Gastrocnemius medialis (tissue), 4 donors: ENCODE results near the gene CES2. TPM values are rescaled to one million over a fixed set of nuclear protein-coding genes. Genes with fewer than 3 reads are reported as not detected.
A peak's percentile ranks its signal among the peaks of the same experiment; 100 is the strongest.

Experiments
- ATAC-seq, 2 donors: fragments of 150-250 bp; one replicate each; pipeline ENCODE4 v1.9.1; 2016
- DNase-seq, 2 donors: peaks; one replicate each; pipeline ENCODE4 v3.0.0-alpha.2; 2019
- H3K27ac ChIP-seq, 4 donors: fragments of 200-600 bp; sonication (generic); 1 replicate in 1 of 4; 2 replicates in 3 of 4; pipeline ENCODE4 v1.5.1; 2016 to 2018; ENCODE audit warnings: mild to moderate bottlenecking in 2 of 4, moderate library complexity in 1 of 4
- H3K27me3 ChIP-seq, 3 donors: fragments of 200-600 bp; sonication (generic) in 2 of 3; 1 replicate in 1 of 3; 2 replicates in 2 of 3; pipeline versions ENCODE4 v1.5.1 to v1.6.0; 2016 to 2019; ENCODE audit warnings: mild to moderate bottlenecking in 1 of 3, moderate library complexity in 1 of 3
- H3K36me3 ChIP-seq, 2 donors: fragments of 200-600 bp; sonication (generic) in 1 of 2; one replicate each; pipeline ENCODE4 v1.5.1; 2017 to 2018
- H3K4me1 ChIP-seq, 2 donors: fragments of 200-600 bp; sonication (generic) in 1 of 2; one replicate each; pipeline ENCODE4 v1.5.1; 2016 to 2017; ENCODE audit warnings: mild to moderate bottlenecking in 2 of 2
- H3K4me3 ChIP-seq, 4 donors: fragments of 200-600 bp; sonication (generic) in 3 of 4; 1 replicate in 1 of 4; 2 replicates in 3 of 4; pipeline ENCODE4 v1.5.1; 2016 to 2019; ENCODE audit warnings: mild to moderate bottlenecking in 2 of 4
- H3K9me3 ChIP-seq, 3 donors: fragments of 200-600 bp; sonication (generic) in 2 of 3; 1 replicate in 1 of 3; 2 replicates in 2 of 3; pipeline ENCODE4 v1.5.1; 2016 to 2019
- POLR2A ChIP-seq, 2 donors: fragments of 450-650 bp; IDR thresholded peaks; one replicate each; pipeline ENCODE4 v1.6.1; 2017; ENCODE audit warnings: antibody characterized with exemption in 2 of 2, mild to moderate bottlenecking in 2 of 2, moderate library complexity in 2 of 2
- in situ Hi-C, 4 donors: fragments of 200-750 bp; cut with MboI; loops; one replicate each; pipeline versions ENCODE4 v1.15.0 to v1.8.0; 2017; ENCODE audit warnings: low sequenced_read_pairs in 4 of 4
- intact Hi-C: fragments of 100-400 bp; cut with DNase I; formaldehyde crosslinking; loops from one replicate; pipeline ENCODE4 v1.15.1; 2023; ENCODE audit warnings: low total_unique reads
- total RNA-seq, 4 donors: library from RNA; depleted of rRNA; stranded (reverse); fragments of >200 nt; gene quantifications; one replicate each; pipeline versions ENCODE4 v1.1.0 to v1.2.3, GENCODE V29; 2016
- TF ChIP-seq, protein P1 (sequence below), 5 experiments: fragments of 450-650 bp in 3 of 5; fragments of 200-600 bp in 2 of 5; sonication (generic) in 2 of 5; IDR thresholded peaks in 4 of 5; conservative IDR thresholded peaks in 1 of 5; 1 replicate in 4 of 5; 2 replicates in 1 of 5; pipeline ENCODE4 v1.5.1; 2016 to 2019; ENCODE audit warnings: antibody characterized with exemption in 5 of 5, mild to moderate bottlenecking in 3 of 5, moderate library complexity in 3 of 5

CES2 gene
- total RNA-seq, 4 donors from 2014 or later, result 25.6 to 48.2 (median 37.7) TPM

DNA sequence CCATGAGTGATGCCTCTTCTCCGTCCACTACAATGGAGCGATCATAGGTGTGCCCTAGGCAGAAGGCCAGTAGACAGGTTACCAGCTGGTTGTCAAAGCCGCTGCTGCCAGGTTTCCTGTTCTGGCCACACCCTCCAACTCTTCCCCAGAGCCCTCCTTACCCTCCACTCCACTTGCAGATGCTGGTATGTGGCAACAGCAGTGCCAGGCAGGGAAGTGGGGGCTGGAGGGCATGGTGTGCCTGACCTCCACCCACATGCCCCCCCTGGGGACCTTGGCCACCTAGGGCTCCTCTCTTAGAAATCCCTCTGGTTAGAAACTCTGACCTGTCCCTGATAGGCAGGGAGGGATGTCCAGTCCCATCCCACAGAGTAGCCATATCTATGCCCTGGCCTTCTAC, 11.4 kb upstream of the CES2 start:
- ATAC-seq (no peak), DNase-seq (peak in 1 of 2 donors; percentile 75)
- peaks cover 0 to 20% of the 10 kb centered on the region in 2 donors for H3K36me3 ChIP-seq
- H3K4me1 ChIP-seq, result peaks cover 61 to 90% of the 10 kb centered on the region in 2 donors
- no peaks in the 10 kb centered on the region for H3K9me3 ChIP-seq
- intact Hi-C loops (no loop called here), in situ Hi-C loops (no loop called here)
- H3K27me3 ChIP-seq, result no peaks in the 10 kb centered on the region
- peak overlapping the region; percentile 91 to 99 (median 96) for H3K27ac ChIP-seq
- TF ChIP-seq POLR2A (IDR thresholded peaks at IDR 0.05), result no peak
- TF ChIP-seq, protein P1, sequence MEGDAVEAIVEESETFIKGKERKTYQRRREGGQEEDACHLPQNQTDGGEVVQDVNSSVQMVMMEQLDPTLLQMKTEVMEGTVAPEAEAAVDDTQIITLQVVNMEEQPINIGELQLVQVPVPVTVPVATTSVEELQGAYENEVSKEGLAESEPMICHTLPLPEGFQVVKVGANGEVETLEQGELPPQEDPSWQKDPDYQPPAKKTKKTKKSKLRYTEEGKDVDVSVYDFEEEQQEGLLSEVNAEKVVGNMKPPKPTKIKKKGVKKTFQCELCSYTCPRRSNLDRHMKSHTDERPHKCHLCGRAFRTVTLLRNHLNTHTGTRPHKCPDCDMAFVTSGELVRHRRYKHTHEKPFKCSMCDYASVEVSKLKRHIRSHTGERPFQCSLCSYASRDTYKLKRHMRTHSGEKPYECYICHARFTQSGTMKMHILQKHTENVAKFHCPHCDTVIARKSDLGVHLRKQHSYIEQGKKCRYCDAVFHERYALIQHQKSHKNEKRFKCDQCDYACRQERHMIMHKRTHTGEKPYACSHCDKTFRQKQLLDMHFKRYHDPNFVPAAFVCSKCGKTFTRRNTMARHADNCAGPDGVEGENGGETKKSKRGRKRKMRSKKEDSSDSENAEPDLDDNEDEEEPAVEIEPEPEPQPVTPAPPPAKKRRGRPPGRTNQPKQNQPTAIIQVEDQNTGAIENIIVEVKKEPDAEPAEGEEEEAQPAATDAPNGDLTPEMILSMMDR (IDR thresholded peaks at IDR 0.05 in 4 of 5, conservative IDR thresholded peaks at IDR 0.05 in 1 of 5), result no peak
- H3K4me3 ChIP-seq, result peak overlapping the region; percentile 57 to 79 (median 72)

GRCh38 chr16:66924527-66925321, 10.6 kb upstream of the CES2 start:
- Histone ChIP-seq H3K27me3 (no peaks in the 10 kb centered on the region), H3K9me3 (no peaks in the 10 kb centered on the region), H3K36me3 (peaks cover 0 to 20% of the 10 kb centered on the region in 2 donors), H3K4me1 (peaks cover 63 to 90% of the 10 kb centered on the region in 2 donors), H3K27ac (peak overlapping the region; percentile 91 to 99 (median 96)), H3K4me3 (peak overlapping the region; percentile 57 to 79 (median 72))
- DNase-seq (peak in 1 of 2 donors; percentile 67), ATAC-seq (no peak)
- intact Hi-C loops (no loop called here), in situ Hi-C loops (no loop called here)
- TF ChIP-seq POLR2A (IDR thresholded peaks at IDR 0.05), result no peak
- TF ChIP-seq, protein P1 (IDR thresholded peaks at IDR 0.05 in 4 of 5, conservative IDR thresholded peaks at IDR 0.05 in 1 of 5), result peak in 4 of 5 experiments; percentile 41 to 76 (median 66)

GRCh38 chr16:66925322-66925840, 9.9 kb upstream of the CES2 start, which contains the start of gene RRAD:
Gene RRAD, minus strand, starts transcription at chr16:66925535. Its CDS starts 356 bp downstream, at chr16:66925179.
- H3K27me3 ChIP-seq, result no peaks in the 10 kb centered on the region
- TF ChIP-seq POLR2A (IDR thresholded peaks at IDR 0.05), result peak; percentile 86 to 94
- TF ChIP-seq, protein P1 (IDR thresholded peaks at IDR 0.05 in 4 of 5, conservative IDR thresholded peaks at IDR 0.05 in 1 of 5), result peak in 3 of 5 experiments; percentile 16 to 25 (median 21)
- peak; percentile 4 to 13 for ATAC-seq
- H3K4me3 ChIP-seq, result peak within 1 kb of the TSS; percentile 57 to 79 (median 72)
- in situ Hi-C loops (no loop called here), intact Hi-C loops (no loop called here)
- peaks cover 0 to 20% of the 10 kb centered on the region in 2 donors for H3K36me3 ChIP-seq
- H3K4me1 ChIP-seq, result peaks cover 63 to 90% of the 10 kb centered on the region in 2 donors
- H3K9me3 ChIP-seq, result no peaks in the 10 kb centered on the region
- peak; percentile 73 to 92 for DNase-seq
- H3K27ac ChIP-seq, result peak within 1 kb of the TSS; percentile 91 to 99 (median 96)

GRCh38 chr16:66926171-66926947, 9.0 kb upstream of the CES2 start:
- in situ Hi-C loops, result no loop called here
- intact Hi-C loops, result no loop called here
- Histone ChIP-seq H3K9me3 (no peaks in the 10 kb centered on the region), H3K27me3 (no peaks in the 10 kb centered on the region), H3K27ac (peak overlapping the region; percentile 91 to 99 (median 96)), H3K4me3 (peak overlapping the region; percentile 57 to 79 (median 72)), H3K36me3 (peaks cover 0 to 20% of the 10 kb centered on the region in 2 donors), H3K4me1 (peaks cover 56 to 84% of the 10 kb centered on the region in 2 donors)
- no peak for TF ChIP-seq POLR2A (IDR thresholded peaks at IDR 0.05)
- TF ChIP-seq, protein P1 (IDR thresholded peaks at IDR 0.05 in 4 of 5, conservative IDR thresholded peaks at IDR 0.05 in 1 of 5), result no peak
- ATAC-seq (peak; percentile 25 to 31), DNase-seq (peak; percentile 83 to 95)
